T-cell (primary cell): ENCODE data around the gene SLC7A5. TPM values are rescaled to one million over a fixed set of nuclear protein-coding genes. Genes with fewer than 3 reads are reported as not detected.

Source experiments
- ATAC-seq, 4 experiments: fragments of 200-7000 bp in 3 of 4; fragments of 150-1000 bp in 1 of 4; cut with Tn5 transposase; replicated peaks in 1 of 4; 1 replicate in 3 of 4; 2 replicates in 1 of 4; pipeline ENCODE4 v1.10.0; 2021; ENCODE audit warnings: moderate library complexity in 3 of 4, mild to moderate bottlenecking in 2 of 4, moderate number of reproducible peaks in 1 of 4
- CTCF ChIA-PET, 2 donors: fragments of 300-600 bp; sonication (Branson Sonifier 250); formaldehyde crosslinking; loops; one replicate each; lab custom pipeline; 2022; ENCODE audit warnings: antibody characterized with exemption in 2 of 2; lab: Charles Lee
- POLR2A ChIA-PET, 2 donors: fragments of 300-600 bp; sonication (Branson Sonifier 250); formaldehyde crosslinking; loops; one replicate each; lab custom pipeline; 2022; ENCODE audit warnings: antibody characterized with exemption in 2 of 2; lab: Charles Lee
- DNase-seq, 35 experiments: peaks; one replicate each; pipeline versions ENCODE4 v3.0.0 to v3.0.0-alpha.2; 2013 to 2023
- H3K27ac ChIP-seq: one replicate; pipeline ENCODE4 v1.5.1; 2013; ENCODE audit warnings: low read length
- H3K27me3 ChIP-seq, 2 experiments: replicated peaks in 1 of 2; 1 replicate in 1 of 2; 2 replicates in 1 of 2; pipeline versions ENCODE4 v1.6.1 to v1.7.0; 2013; ENCODE audit warnings: low read length in 1 of 2, mixed read lengths in 1 of 2; ENCODE audit not compliant: control insufficient read depth in 2 of 2, insufficient read depth in 2 of 2; ENCODE audit errors: extremely low read depth in 1 of 2
- H3K36me3 ChIP-seq, 2 donors: 1 replicate in 1 of 2; 2 replicates in 1 of 2; pipeline versions ENCODE4 v1.6.1 to v1.7.0; 2013; ENCODE audit warnings: low read length in 1 of 2; ENCODE audit not compliant: control insufficient read depth in 2 of 2, insufficient read depth in 1 of 2; ENCODE audit errors: extremely low read depth in 1 of 2
- H3K4me1 ChIP-seq, 2 experiments: 1 replicate in 1 of 2; 2 replicates in 1 of 2; pipeline versions ENCODE4 v1.6.1 to v1.7.0; 2013; ENCODE audit warnings: low read length in 2 of 2, mixed read lengths in 1 of 2; ENCODE audit not compliant: insufficient read depth in 2 of 2, control insufficient read depth in 1 of 2; ENCODE audit errors: extremely low read depth in 1 of 2
- H3K4me3 ChIP-seq, 2 donors: 1 replicate in 1 of 2; 2 replicates in 1 of 2; pipeline versions ENCODE4 v1.5.1 to v1.7.0; 2013; ENCODE audit warnings: mild to moderate bottlenecking in 2 of 2, low read length in 1 of 2, moderate library complexity in 1 of 2; ENCODE audit not compliant: control insufficient read depth in 1 of 2; ENCODE audit errors: extremely low read depth in 1 of 2
- H3K9me3 ChIP-seq: 2 replicates; pipeline ENCODE4 v1.7.0; 2013
- H3K27ac Mint-ChIP-seq, 2 donors: one replicate each; pipeline ENCODE4 v1.8.0; 2020 to 2021; ENCODE audit warnings: mild to moderate bottlenecking in 2 of 2, mixed read lengths in 2 of 2
- H3K27me3 Mint-ChIP-seq, 2 donors: one replicate each; pipeline ENCODE4 v1.8.0; 2021 to 2022; ENCODE audit warnings: mixed read lengths in 2 of 2
- H3K36me3 Mint-ChIP-seq: one replicate; pipeline ENCODE4 v1.8.0; 2021; ENCODE audit warnings: mixed read lengths
- H3K4me1 Mint-ChIP-seq, 3 donors: one replicate each; pipeline ENCODE4 v1.8.0; 2020 to 2022; ENCODE audit warnings: mixed read lengths in 3 of 3, mild to moderate bottlenecking in 1 of 3
- H3K4me3 Mint-ChIP-seq, 3 donors: one replicate each; pipeline ENCODE4 v1.8.0; 2020 to 2022; ENCODE audit warnings: mild to moderate bottlenecking in 3 of 3, mixed read lengths in 3 of 3, moderate library complexity in 3 of 3
- H3K9me3 Mint-ChIP-seq, 3 donors: one replicate each; pipeline ENCODE4 v1.8.0; 2020 to 2022; ENCODE audit warnings: mixed read lengths in 3 of 3
- WGBS: methylation state at CpG from one replicate; pipeline ENCODE4 v1.1.5; 2013; ENCODE audit warnings: missing lambda C conversion rate; ENCODE audit not compliant: insufficient coverage; 5-methylcytosine and 5-hydroxymethylcytosine counted together
- total RNA-seq, 35 experiments: library from RNA in 6 of 35; stranded (reverse) in 6 of 35; fragments of 120-200 nt in 1 of 35; gene quantifications; one replicate each; pipeline versions ENCODE4 v1.2.1 to v1.2.4 and lab custom pipeline; 2013 to 2026

SLC7A5 gene
- total RNA-seq, 5 donors from 2014 or later (not counting 1 experiment from before 2014, with no cell fraction given) = 37.9 to 81.6 (median 40.0) TPM

GRCh38 chr16:87823181-87823929 lies 46.0 kb downstream of the SLC7A5 start:
- POLR2A ChIA-PET = no interaction called here
- Histone ChIP-seq H3K27me3 (peaks cover 0 to 14% of the 10 kb centered on the region in 2 experiments), H3K4me3 (no peak overlapping the region), H3K27ac (no peak overlapping the region), H3K4me1 (peaks cover 0 to 7% of the 10 kb centered on the region in 2 experiments), H3K36me3 (no peaks in the 10 kb centered on the region), H3K9me3 (no peaks in the 10 kb centered on the region)
- CTCF ChIA-PET = no interaction called here
- Mint-ChIP-seq H3K4me1 (peaks cover 6 to 12% (median 6%) of the 10 kb centered on the region in 3 donors), H3K36me3 (no peaks in the 10 kb centered on the region), H3K27me3 (no peaks in the 10 kb centered on the region), H3K9me3 (no peaks in the 10 kb centered on the region), H3K4me3 (no peak overlapping the region), H3K27ac (no peak overlapping the region)
- 86% methylated on average over 18 of the region's 24 CpGs for WGBS
- DNase-seq = no peak
- peak in 1 of 4 experiments; percentile 6 for ATAC-seq

- Histone ChIP-seq H3K27me3 (peaks cover 0 to 14% of the 10 kb centered on the region in 2 experiments), H3K27ac (no peak overlapping the region), H3K4me1 (peaks cover 0 to 7% of the 10 kb centered on the region in 2 experiments), H3K9me3 (no peaks in the 10 kb centered on the region), H3K4me3 (no peak overlapping the region), H3K36me3 (no peaks in the 10 kb centered on the region)
- Mint-ChIP-seq H3K27ac (no peak overlapping the region), H3K4me1 (peaks cover 6 to 12% (median 6%) of the 10 kb centered on the region in 3 donors), H3K27me3 (no peaks in the 10 kb centered on the region), H3K9me3 (peaks cover 0 to 6% (median 5%) of the 10 kb centered on the region in 3 donors), H3K4me3 (no peak overlapping the region), H3K36me3 (no peaks in the 10 kb centered on the region)
- ATAC-seq = no peak
- ChIA-PET CTCF (no interaction called here), POLR2A (no interaction called here)
- WGBS = 82% methylated on average over 22 of the region's 38 CpGs
- no peak for DNase-seq
Observed at GRCh38 chr16:87822108-87822970, 47.0 kb downstream of the SLC7A5 start.

- Mint-ChIP-seq H3K27ac (peak overlapping the region; percentile 43 to 75), H3K4me1 (peaks cover 6 to 12% (median 6%) of the 10 kb centered on the region in 3 donors), H3K4me3 (no peak overlapping the region), H3K36me3 (no peaks in the 10 kb centered on the region), H3K9me3 (peaks cover 0 to 11% (median 8%) of the 10 kb centered on the region in 3 donors), H3K27me3 (no peaks in the 10 kb centered on the region)
- H3K9me3 ChIP-seq = no peaks in the 10 kb centered on the region
- peaks cover 0 to 7% of the 10 kb centered on the region in 2 experiments for H3K4me1 ChIP-seq
- no peak overlapping the region for H3K27ac ChIP-seq
- no peaks in the 10 kb centered on the region for H3K36me3 ChIP-seq
- peak in 3 of 4 experiments; percentile 26 to 68 (median 58) for ATAC-seq
- H3K27me3 ChIP-seq = peaks cover 0 to 15% of the 10 kb centered on the region in 2 experiments
- H3K4me3 ChIP-seq = no peak overlapping the region
- 68% methylated on average over 15 of the region's 18 CpGs for WGBS
- CTCF ChIA-PET = no interaction called here
- DNase-seq = peak in 1 of 35 experiments; percentile 5
- POLR2A ChIA-PET = no interaction called here
Observed at GRCh38 chr16:87821376-87822107, 47.8 kb downstream of the SLC7A5 start.

GRCh38 chr16:87819983-87820382 lies 49.3 kb downstream of the SLC7A5 start:
- no peaks in the 10 kb centered on the region for H3K9me3 ChIP-seq
- CTCF ChIA-PET = no interaction called here
- POLR2A ChIA-PET = no interaction called here
- DNase-seq = no peak
- H3K4me1 ChIP-seq = peaks cover 0 to 7% of the 10 kb centered on the region in 2 experiments
- H3K36me3 ChIP-seq = no peaks in the 10 kb centered on the region
- H3K4me1 Mint-ChIP-seq = peaks cover 6 to 12% (median 6%) of the 10 kb centered on the region in 3 donors
- H3K9me3 Mint-ChIP-seq = peaks cover 0 to 11% (median 8%) of the 10 kb centered on the region in 3 donors
- H3K4me3 ChIP-seq = no peak overlapping the region
- no peaks in the 10 kb centered on the region for H3K27me3 Mint-ChIP-seq
- peaks cover 0 to 17% of the 10 kb centered on the region in 2 experiments for H3K27me3 ChIP-seq
- ATAC-seq = no peak
- H3K36me3 Mint-ChIP-seq = no peaks in the 10 kb centered on the region
- H3K27ac Mint-ChIP-seq = no peak overlapping the region
- H3K4me3 Mint-ChIP-seq = no peak overlapping the region
- WGBS = 96% methylated on average over 14 of the region's 17 CpGs
- H3K27ac ChIP-seq = no peak overlapping the region

GRCh38 chr16:87819282-87819681 lies 50.0 kb downstream of the SLC7A5 start:
- ATAC-seq (no peak), DNase-seq (no peak)
- Mint-ChIP-seq H3K4me1 (peaks cover 6 to 12% (median 6%) of the 10 kb centered on the region in 3 donors), H3K36me3 (no peaks in the 10 kb centered on the region), H3K4me3 (no peak overlapping the region), H3K27ac (no peak overlapping the region), H3K27me3 (no peaks in the 10 kb centered on the region), H3K9me3 (peaks cover 0 to 11% (median 8%) of the 10 kb centered on the region in 3 donors)
- no peak overlapping the region for H3K27ac ChIP-seq
- peaks cover 0 to 15% of the 10 kb centered on the region in 2 experiments for H3K27me3 ChIP-seq
- WGBS = 97% methylated on average over 9 of the region's 15 CpGs
- H3K36me3 ChIP-seq = no peaks in the 10 kb centered on the region
- peaks cover 0 to 7% of the 10 kb centered on the region in 2 experiments for H3K4me1 ChIP-seq
- H3K9me3 ChIP-seq = no peaks in the 10 kb centered on the region
- CTCF ChIA-PET = no interaction called here
- POLR2A ChIA-PET = no interaction called here
- no peak overlapping the region for H3K4me3 ChIP-seq
